Liver (tissue), 3 donors: Measurements from ENCODE around the gene CYB5D1.

Experiments
- RAD21 ChIP-seq, 2 donors: IDR thresholded peaks; 2 replicates each; pipeline ENCODE4 v1.6.1; 2016; ENCODE audit warnings: antibody characterized with exemption in 2 of 2, mild to moderate bottlenecking in 2 of 2
- REST ChIP-seq: IDR thresholded peaks from 2 replicates; pipeline ENCODE4 v1.6.1; 2016; ENCODE audit warnings: antibody characterized with exemption, mild to moderate bottlenecking
- ZBTB33 ChIP-seq: IDR thresholded peaks from 2 replicates; pipeline ENCODE4 v1.6.1; 2016; ENCODE audit warnings: antibody characterized with exemption
- TF ChIP-seq, protein P1 (sequence below): fragments of 150-350 bp; IDR thresholded peaks from 2 replicates; pipeline ENCODE4 v1.5.1; 2017; ENCODE audit warnings: improper control_type of control experiment, low read depth, low read length; ENCODE audit not compliant: missing input control
- TF ChIP-seq, protein P2 (sequence below): IDR thresholded peaks from 2 replicates; pipeline ENCODE4 v1.6.1; 2016; ENCODE audit warnings: antibody characterized with exemption
- donor health status: healthy.
- donor health status: healthy.

DNA sequence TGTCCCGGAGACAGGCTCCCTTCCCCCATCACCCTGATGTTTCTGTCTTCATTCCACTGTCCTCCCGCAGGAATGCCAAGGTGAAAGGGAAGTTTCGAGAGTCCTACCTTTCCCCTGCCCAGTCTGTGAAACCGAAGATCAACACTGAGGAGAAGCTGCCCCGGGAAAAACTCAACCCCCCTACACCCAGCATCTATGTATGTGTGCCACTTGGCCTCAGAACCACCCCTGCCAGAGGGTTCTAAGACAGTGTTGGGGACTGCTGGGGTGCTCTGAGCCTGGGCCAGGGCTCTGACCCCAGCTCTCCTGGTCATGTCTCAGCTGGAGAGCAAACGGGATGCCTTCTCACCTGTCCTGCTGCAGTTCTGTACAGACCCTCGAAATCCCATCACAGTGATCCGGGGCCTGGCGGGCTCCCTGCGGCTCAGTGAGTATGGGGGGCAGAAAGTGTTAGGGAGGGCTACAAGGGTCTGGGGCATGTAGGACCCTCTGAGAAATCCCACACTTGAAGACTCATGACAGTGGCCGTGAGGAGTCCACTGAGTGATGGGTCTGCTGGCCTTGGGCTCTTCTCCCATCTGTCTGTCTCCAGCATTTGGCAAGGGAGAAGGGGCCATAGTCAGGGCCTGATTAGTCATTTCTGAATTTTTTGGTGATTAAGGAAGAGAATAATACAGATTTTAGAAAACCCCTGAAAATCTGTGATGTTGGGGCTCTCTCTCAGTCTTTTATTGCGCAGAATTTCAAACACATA, 7.9 kb upstream of the CYB5D1 start:
- TF ChIP-seq RAD21 (IDR thresholded peaks at IDR 0.05) (no peak), REST (no peak), ZBTB33 (no peak)
- TF ChIP-seq, protein P1, sequence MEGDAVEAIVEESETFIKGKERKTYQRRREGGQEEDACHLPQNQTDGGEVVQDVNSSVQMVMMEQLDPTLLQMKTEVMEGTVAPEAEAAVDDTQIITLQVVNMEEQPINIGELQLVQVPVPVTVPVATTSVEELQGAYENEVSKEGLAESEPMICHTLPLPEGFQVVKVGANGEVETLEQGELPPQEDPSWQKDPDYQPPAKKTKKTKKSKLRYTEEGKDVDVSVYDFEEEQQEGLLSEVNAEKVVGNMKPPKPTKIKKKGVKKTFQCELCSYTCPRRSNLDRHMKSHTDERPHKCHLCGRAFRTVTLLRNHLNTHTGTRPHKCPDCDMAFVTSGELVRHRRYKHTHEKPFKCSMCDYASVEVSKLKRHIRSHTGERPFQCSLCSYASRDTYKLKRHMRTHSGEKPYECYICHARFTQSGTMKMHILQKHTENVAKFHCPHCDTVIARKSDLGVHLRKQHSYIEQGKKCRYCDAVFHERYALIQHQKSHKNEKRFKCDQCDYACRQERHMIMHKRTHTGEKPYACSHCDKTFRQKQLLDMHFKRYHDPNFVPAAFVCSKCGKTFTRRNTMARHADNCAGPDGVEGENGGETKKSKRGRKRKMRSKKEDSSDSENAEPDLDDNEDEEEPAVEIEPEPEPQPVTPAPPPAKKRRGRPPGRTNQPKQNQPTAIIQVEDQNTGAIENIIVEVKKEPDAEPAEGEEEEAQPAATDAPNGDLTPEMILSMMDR = no peak
- TF ChIP-seq, protein P2, sequence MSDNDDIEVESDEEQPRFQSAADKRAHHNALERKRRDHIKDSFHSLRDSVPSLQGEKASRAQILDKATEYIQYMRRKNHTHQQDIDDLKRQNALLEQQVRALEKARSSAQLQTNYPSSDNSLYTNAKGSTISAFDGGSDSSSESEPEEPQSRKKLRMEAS = no peak
